ENCODE results near the gene ZAR1L.
"Not testable (repeated sequence)": the region's sequence is repeated elsewhere in the genome, so short reads cannot be mapped to it uniquely, and the experiment has no call there.

Gene ZAR1L

GRCh38 chr13:32315238-32316027, at the start of gene ZAR1L, which contains the start of gene BRCA2:
Gene ZAR1L, minus strand, starts transcription at chr13:32315363. Its CDS starts 3,438 bp downstream, at chr13:32311925.
Gene BRCA2, plus strand, starts transcription at chr13:32315508. Its CDS starts 953 bp downstream, at chr13:32316461.
- peak; percentile 78 to 81 for DNase-seq

GRCh38 chr13:32362574-32362973, 47.4 kb upstream of the ZAR1L start:
- no peak for DNase-seq

- not testable (repeated sequence) for DNase-seq
These were observed 40.8 kb upstream of the ZAR1L start for GRCh38 chr13:32355935-32356334.

GRCh38 chr13:32354040-32354439, 38.9 kb upstream of the ZAR1L start:
- DNase-seq = no peak

GRCh38 chr13:32350839-32351441, 35.8 kb upstream of the ZAR1L start:
- not testable (repeated sequence) for DNase-seq

GRCh38 chr13:32347651-32348050, 32.5 kb upstream of the ZAR1L start:
- DNase-seq = no peak

- no peak for DNase-seq
These were observed 25.8 kb upstream of the ZAR1L start for GRCh38 chr13:32340914-32341313.

- no peak for DNase-seq
These were observed 19.5 kb upstream of the ZAR1L start for GRCh38 chr13:32334671-32335070.

- no peak for DNase-seq
These were observed 15.3 kb upstream of the ZAR1L start for GRCh38 chr13:32330441-32330840.

GRCh38 chr13:32323912-32324311, 8.7 kb upstream of the ZAR1L start:
- DNase-seq = no peak

- no peak for DNase-seq
These were observed 5.4 kb upstream of the ZAR1L start for GRCh38 chr13:32320528-32320927.

GRCh38 chr13:32317716-32318465, 2.7 kb upstream of the ZAR1L start:
- DNase-seq = no peak

- DNase-seq = no peak
These were observed 1.3 kb upstream of the ZAR1L start for GRCh38 chr13:32316501-32316900.

- no peak for DNase-seq
These were observed 821 bp upstream of the ZAR1L start for GRCh38 chr13:32316028-32316339.

GRCh38 chr13:32314271-32315237, 609 bp downstream of the ZAR1L start:
- peak; percentile 49 to 56 for DNase-seq

GRCh38 chr13:32311188-32311897, 3.8 kb downstream of the ZAR1L start:
- DNase-seq = no peak

- DNase-seq = no peak
These were observed 4.9 kb downstream of the ZAR1L start for GRCh38 chr13:32310134-32310706.

GRCh38 chr13:32309312-32310133, 5.6 kb downstream of the ZAR1L start:
- no peak for DNase-seq

GRCh38 chr13:32305646-32306045, 9.5 kb downstream of the ZAR1L start:
- DNase-seq = no peak

GRCh38 chr13:32302461-32302860, 12.7 kb downstream of the ZAR1L start:
- DNase-seq = no peak

GRCh38 chr13:32300920-32301319, 14.2 kb downstream of the ZAR1L start:
- DNase-seq = no peak

Data from activated CD4-positive, alpha-beta T cell treated with anti-CD3 and anti-CD28 coated beads, Interleukin-2, amount 50 U/mL, for 4 hours (primary cell).